Esophagus squamous epithelium (tissue), 5 donors: ENCODE measurements around the gene EFNB2. TPM values are rescaled to one million over a fixed set of nuclear protein-coding genes. Genes with fewer than 3 reads are reported as not detected.

Experiments used
- DNase-seq: peaks from one replicate; lab custom pipeline; 2025; lab: John Stamatoyannopoulos, UW
- H3K27ac ChIP-seq, 4 donors: fragments of 200-600 bp; sonication (generic); one replicate each; pipeline ENCODE4 v1.5.1; 2016 to 2019; ENCODE audit warnings: mild to moderate bottlenecking in 1 of 4
- H3K27me3 ChIP-seq, 4 donors: fragments of 200-600 bp; sonication (generic); 1 replicate in 3 of 4; 2 replicates in 1 of 4; pipeline versions ENCODE4 v1.5.1 to v1.6.0; 2017 to 2021; ENCODE audit warnings: antibody characterized with exemption in 1 of 4
- H3K36me3 ChIP-seq, 3 donors: fragments of 200-600 bp; sonication (generic); one replicate each; pipeline ENCODE4 v1.5.1; 2016 to 2019
- H3K4me1 ChIP-seq, 3 donors: fragments of 200-600 bp; sonication (generic); one replicate each; pipeline ENCODE4 v1.5.1; 2017 to 2019
- H3K4me3 ChIP-seq, 4 donors: fragments of 200-600 bp; sonication (generic); 1 replicate in 3 of 4; 2 replicates in 1 of 4; pipeline ENCODE4 v1.5.1; 2016 to 2019; ENCODE audit warnings: mild to moderate bottlenecking in 2 of 4, moderate library complexity in 1 of 4
- H3K9me3 ChIP-seq, 3 donors: fragments of 200-600 bp; sonication (generic); one replicate each; pipeline ENCODE4 v1.5.1; 2016 to 2019
- CTCF ChIP-seq, 6 experiments: fragments of 450-650 bp in 4 of 6; fragments of 200-600 bp in 2 of 6; sonication (generic) in 2 of 6; IDR thresholded peaks; one replicate each; pipeline ENCODE4 v1.5.1; 2016 to 2019; ENCODE audit warnings: antibody characterized with exemption in 6 of 6, mild to moderate bottlenecking in 4 of 6, moderate library complexity in 4 of 6
- POLR2A ChIP-seq, 4 donors: fragments of 450-650 bp; IDR thresholded peaks; one replicate each; pipeline ENCODE4 v1.6.1; 2017; ENCODE audit warnings: antibody characterized with exemption in 4 of 4, mild to moderate bottlenecking in 4 of 4, moderate library complexity in 3 of 4
- WGBS, 2 donors: methylation state at CpG; one replicate each; pipeline ENCODE4 v1.1.5; 2018; 5-methylcytosine and 5-hydroxymethylcytosine counted together
- intact Hi-C: fragments of 100-400 bp; cut with DNase I; formaldehyde crosslinking; loops from one replicate; pipeline ENCODE4 v1.15.0; 2022
- total RNA-seq, 4 donors: library from RNA; depleted of rRNA; stranded (reverse); fragments of >200 nt; gene quantifications; one replicate each; pipeline ENCODE4 v1.1.0, GENCODE V29; 2016
- donor health status: DM: yes; HTN: yes; CAD: no.

The EFNB2 gene
- total RNA-seq, 4 donors from 2014 or later, result 14.9 to 29.1 (median 15.8) TPM

- WGBS, 2 donors, result 40% methylated on average over 1 of the region's 1 CpG
- H3K4me3 ChIP-seq, result no peak overlapping the region
Observed at GRCh38 chr13:106497079-106497478, 38.4 kb downstream of the EFNB2 start.

GRCh38 chr13:106496072-106496997 is 39.1 kb downstream of the EFNB2 start:
- peaks cover 0 to 39% (median 0%) of the 10 kb centered on the region in 3 donors for H3K4me1 ChIP-seq
- H3K9me3 ChIP-seq, result no peaks in the 10 kb centered on the region
- peak overlapping the region in 3 of 4 donors; percentile 38 to 72 (median 69) for H3K27ac ChIP-seq
- no peak overlapping the region for H3K4me3 ChIP-seq
- intact Hi-C loops, result no loop called here
- H3K27me3 ChIP-seq, result no peaks in the 10 kb centered on the region
- TF ChIP-seq POLR2A (IDR thresholded peaks at IDR 0.05), result no peak
- TF ChIP-seq CTCF (IDR thresholded peaks at IDR 0.05), result no peak
- peaks cover 0 to 39% (median 5%) of the 10 kb centered on the region in 3 donors for H3K36me3 ChIP-seq
- WGBS, 2 donors, result 50 to 60% methylated on average over 5 to 6 of the region's 6 CpGs
- DNase-seq, result no peak

More at GRCh38 chr13:106497079-106497478, 38.4 kb downstream of the EFNB2 start:
- Histone ChIP-seq H3K36me3 (peaks cover 0 to 31% (median 5%) of the 10 kb centered on the region in 3 donors), H3K4me1 (peaks cover 0 to 39% (median 0%) of the 10 kb centered on the region in 3 donors), H3K27ac (peak overlapping the region in 2 of 4 donors; percentile 38 to 69), H3K27me3 (no peaks in the 10 kb centered on the region), H3K9me3 (no peaks in the 10 kb centered on the region)
- TF ChIP-seq POLR2A (IDR thresholded peaks at IDR 0.05), result no peak
- no peak for TF ChIP-seq CTCF (IDR thresholded peaks at IDR 0.05)
- intact Hi-C loops, result no loop called here
- DNase-seq, result no peak

GRCh38 chr13:106494936-106495335 is 40.5 kb downstream of the EFNB2 start:
- no peak for TF ChIP-seq POLR2A (IDR thresholded peaks at IDR 0.05)
- no peak for TF ChIP-seq CTCF (IDR thresholded peaks at IDR 0.05)
- H3K27ac ChIP-seq, result no peak overlapping the region
- peaks cover 0 to 46% (median 5%) of the 10 kb centered on the region in 3 donors for H3K36me3 ChIP-seq
- intact Hi-C loops, result no loop called here
- H3K27me3 ChIP-seq, result no peaks in the 10 kb centered on the region
- no peak overlapping the region for H3K4me3 ChIP-seq
- H3K9me3 ChIP-seq, result no peaks in the 10 kb centered on the region
- H3K4me1 ChIP-seq, result peaks cover 0 to 30% (median 0%) of the 10 kb centered on the region in 3 donors
- no peak for DNase-seq
- WGBS, 2 donors, result 86 to 91% methylated on average over 3 of the region's 3 CpGs

- DNase-seq, result no peak
- intact Hi-C loops, result no loop called here
- Histone ChIP-seq H3K27me3 (no peaks in the 10 kb centered on the region), H3K4me1 (peaks cover 0 to 26% (median 0%) of the 10 kb centered on the region in 3 donors), H3K4me3 (no peak overlapping the region), H3K9me3 (no peaks in the 10 kb centered on the region), H3K27ac (no peak overlapping the region), H3K36me3 (peaks cover 0 to 46% (median 5%) of the 10 kb centered on the region in 3 donors)
- TF ChIP-seq CTCF (IDR thresholded peaks at IDR 0.05) (no peak), POLR2A (IDR thresholded peaks at IDR 0.05) (no peak)
Observed at GRCh38 chr13:106494506-106494905, 41.0 kb downstream of the EFNB2 start.
